Liver (tissue), 9 donors: ENCODE measurements around the gene ABCC8. TPM values are rescaled to one million over a fixed set of nuclear protein-coding genes. Genes with fewer than 3 reads are reported as not detected.

Experiments used
- DNase-seq: peaks from one replicate; pipeline ENCODE4 v3.0.0-alpha.2; 2017; ENCODE audit warnings: low spot score
- H3K27ac ChIP-seq, 2 donors: one replicate each; pipeline ENCODE4 v1.7.0; 2013; ENCODE audit warnings: inconsistent platforms in 2 of 2, low read length in 2 of 2, control low read depth in 1 of 2, low read depth in 1 of 2, mild to moderate bottlenecking in 1 of 2
- H3K27me3 ChIP-seq, 4 donors: one replicate each; pipeline versions ENCODE4 v1.6.1 to v1.7.0; 2013; ENCODE audit warnings: low read length in 3 of 4, inconsistent platforms in 1 of 4, mild to moderate bottlenecking in 1 of 4, moderate library complexity in 1 of 4; ENCODE audit not compliant: control insufficient read depth in 4 of 4, insufficient read depth in 4 of 4
- H3K36me3 ChIP-seq, 4 donors: one replicate each; pipeline versions ENCODE4 v1.6.1 to v1.7.0; 2013; ENCODE audit warnings: low read length in 3 of 4, mild to moderate bottlenecking in 3 of 4, low read depth in 1 of 4, moderate library complexity in 1 of 4; ENCODE audit not compliant: control insufficient read depth in 4 of 4, insufficient read depth in 3 of 4
- H3K4me1 ChIP-seq, 4 donors: one replicate each; pipeline versions ENCODE4 v1.6.1 to v1.7.0; 2013; ENCODE audit warnings: low read length in 3 of 4, mild to moderate bottlenecking in 3 of 4, moderate library complexity in 1 of 4; ENCODE audit not compliant: control insufficient read depth in 4 of 4, insufficient read depth in 4 of 4
- H3K4me3 ChIP-seq, 3 donors: one replicate each; pipeline versions ENCODE4 v1.6.1 to v1.7.0; 2013; ENCODE audit warnings: low read length in 3 of 3, control low read depth in 1 of 3, low read depth in 1 of 3, mild to moderate bottlenecking in 1 of 3
- H3K9ac ChIP-seq, 2 donors: one replicate each; pipeline ENCODE4 v1.7.0; 2013; ENCODE audit warnings: low read length in 2 of 2, mild to moderate bottlenecking in 2 of 2, moderate library complexity in 2 of 2, control low read depth in 1 of 2, low read depth in 1 of 2
- H3K9me3 ChIP-seq, 4 donors: one replicate each; pipeline versions ENCODE4 v1.6.1 to v1.7.0; 2013; ENCODE audit warnings: low read length in 3 of 4; ENCODE audit not compliant: control insufficient read depth in 4 of 4
- EGR1 ChIP-seq, 2 donors: IDR thresholded peaks; 2 replicates each; pipeline ENCODE4 v1.6.1; 2016 to 2018; ENCODE audit warnings: antibody characterized with exemption in 2 of 2, low read depth in 2 of 2
- GABPA ChIP-seq, 2 donors: IDR thresholded peaks in 1 of 2; conservative IDR thresholded peaks in 1 of 2; 2 replicates each; pipeline ENCODE4 v1.6.1; 2016; ENCODE audit warnings: antibody characterized with exemption in 2 of 2, mild to moderate bottlenecking in 1 of 2, moderate library complexity in 1 of 2
- HNF4G ChIP-seq: IDR thresholded peaks from 2 replicates; pipeline ENCODE4 v1.6.1; 2016; ENCODE audit warnings: antibody characterized with exemption
- NR2F2 ChIP-seq: IDR thresholded peaks from 2 replicates; pipeline ENCODE4 v1.6.1; 2016; ENCODE audit warnings: antibody characterized with exemption
- RAD21 ChIP-seq, 2 donors: IDR thresholded peaks; 2 replicates each; pipeline ENCODE4 v1.6.1; 2016; ENCODE audit warnings: antibody characterized with exemption in 2 of 2, mild to moderate bottlenecking in 2 of 2
- RXRA ChIP-seq, 2 donors: IDR thresholded peaks; 2 replicates each; pipeline ENCODE4 v1.6.1; 2017 to 2018; ENCODE audit warnings: antibody characterized with exemption in 2 of 2, mild to moderate bottlenecking in 1 of 2
- SP1 ChIP-seq: IDR thresholded peaks from 2 replicates; pipeline ENCODE4 v1.6.1; 2018; ENCODE audit warnings: antibody characterized with exemption, mild to moderate bottlenecking
- TAF1 ChIP-seq: conservative IDR thresholded peaks from 2 replicates; pipeline ENCODE4 v1.6.1; 2016; ENCODE audit warnings: antibody characterized with exemption, mild to moderate bottlenecking
- YY1 ChIP-seq: IDR thresholded peaks from 2 replicates; pipeline ENCODE4 v1.6.1; 2016; ENCODE audit warnings: antibody characterized with exemption, mild to moderate bottlenecking
- WGBS: extraction: QIAGEN DNeasy Blood & Tissue Kit; methylation state at CpG from one replicate; pipeline ENCODE4 v1.1.7; 2013; 5-methylcytosine and 5-hydroxymethylcytosine counted together
- polyA plus RNA-seq, 2 donors: library from polyadenylated mRNA; stranded (reverse) in 1 of 2; unstranded in 1 of 2; fragments of 200-250 nt in 1 of 2; fragments of >200 nt in 1 of 2; fragmentation: Nextera tagmentation in 1 of 2; extraction: Ambion mirVana in 1 of 2; gene quantifications; one replicate each; pipeline versions ENCODE4 v1.2.1 to v1.2.3, GENCODE V29; 2013 to 2015
- total RNA-seq, 2 donors: library from RNA; depleted of rRNA; stranded (reverse); fragments of >200 nt; gene quantifications; one replicate each; pipeline ENCODE4 v1.2.3, GENCODE V29; 2014
- TF ChIP-seq, protein P1 (sequence below): fragments of 150-350 bp; IDR thresholded peaks from 2 replicates; pipeline ENCODE4 v1.5.1; 2017; ENCODE audit warnings: improper control_type of control experiment, low read depth, low read length; ENCODE audit not compliant: missing input control
- TF ChIP-seq, protein P2 (sequence below): IDR thresholded peaks from 2 replicates; pipeline ENCODE4 v1.6.1; 2016; ENCODE audit warnings: antibody characterized with exemption, mild to moderate bottlenecking
- TF ChIP-seq, protein P3 (sequence below): IDR thresholded peaks from 2 replicates; pipeline ENCODE4 v1.6.1; 2016; ENCODE audit warnings: antibody characterized with exemption
- donor health status: healthy.
- donor health status: healthy.
- donor health status: healthy.
- donor health status: healthy.
- donor health status: healthy.

Gene ABCC8
- total and polyA plus RNA-seq, 4 donors: 0.16 to 0.25 TPM; not detected in 2

DNA sequence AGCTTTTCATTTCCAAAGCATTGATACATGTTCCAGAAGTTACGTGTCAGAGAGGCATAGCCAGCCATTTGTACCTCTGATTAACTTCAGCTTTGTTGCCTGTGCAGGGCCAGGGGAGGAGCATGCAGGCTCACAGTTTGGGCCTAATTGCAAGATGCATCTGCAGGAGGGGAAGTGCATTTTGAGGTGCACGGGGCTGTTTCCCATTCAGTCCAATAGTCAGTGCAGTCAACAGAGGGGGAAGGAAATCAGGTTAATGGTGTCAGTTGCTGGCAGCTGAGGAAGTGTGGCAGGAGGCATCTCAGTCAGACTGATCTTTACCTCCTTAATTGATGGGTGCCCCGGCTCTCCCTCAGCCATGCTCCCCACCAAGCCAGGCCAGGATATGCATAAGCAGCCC, 39.3 kb downstream of the ABCC8 start:
- DNase-seq: no peak

DNA sequence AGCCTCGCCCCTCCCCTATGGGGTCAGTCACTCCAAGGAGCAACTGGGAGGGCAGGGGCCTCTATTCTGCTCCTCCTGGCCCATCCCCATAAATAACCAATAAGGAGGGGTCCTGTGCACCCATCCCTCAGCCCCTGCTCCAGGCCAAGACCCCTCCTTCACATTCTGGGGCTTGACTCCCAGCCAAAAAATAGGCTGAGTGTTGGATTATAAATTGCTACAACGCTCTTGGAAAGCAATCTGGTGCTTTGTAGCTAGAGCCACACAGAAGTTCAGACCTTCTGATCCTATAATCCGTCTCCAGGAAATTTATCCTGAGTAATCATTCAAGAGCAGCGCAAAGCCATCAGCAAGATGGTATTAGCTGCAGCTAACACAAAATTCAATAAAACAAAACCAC, 42.5 kb downstream of the ABCC8 start:
- Histone ChIP-seq H3K4me3 (no peak overlapping the region), H3K9me3 (no peaks in the 10 kb centered on the region), H3K27ac (no peak overlapping the region), H3K27me3 (no peaks in the 10 kb centered on the region), H3K4me1 (no peaks in the 10 kb centered on the region), H3K9ac (no peak overlapping the region), H3K36me3 (no peaks in the 10 kb centered on the region)
- WGBS: 91% methylated on average over 4 of the region's 4 CpGs
- TF ChIP-seq EGR1 (IDR thresholded peaks at IDR 0.05; ENCODE audit: low read depth in 2 of 2): no peak
- no peak for TF ChIP-seq RAD21 (IDR thresholded peaks at IDR 0.05)
- no peak for DNase-seq

More for the DNA sequence above, 39.3 kb downstream of the ABCC8 start:
- no peak overlapping the region for H3K4me3 ChIP-seq
- H3K36me3 ChIP-seq: no peaks in the 10 kb centered on the region
- H3K4me1 ChIP-seq: no peaks in the 10 kb centered on the region
- TF ChIP-seq EGR1 (IDR thresholded peaks at IDR 0.05; ENCODE audit: low read depth in 2 of 2): no peak
- TF ChIP-seq TAF1: no peak
- no peak for TF ChIP-seq YY1
- TF ChIP-seq HNF4G: no peak
- TF ChIP-seq, protein P1, sequence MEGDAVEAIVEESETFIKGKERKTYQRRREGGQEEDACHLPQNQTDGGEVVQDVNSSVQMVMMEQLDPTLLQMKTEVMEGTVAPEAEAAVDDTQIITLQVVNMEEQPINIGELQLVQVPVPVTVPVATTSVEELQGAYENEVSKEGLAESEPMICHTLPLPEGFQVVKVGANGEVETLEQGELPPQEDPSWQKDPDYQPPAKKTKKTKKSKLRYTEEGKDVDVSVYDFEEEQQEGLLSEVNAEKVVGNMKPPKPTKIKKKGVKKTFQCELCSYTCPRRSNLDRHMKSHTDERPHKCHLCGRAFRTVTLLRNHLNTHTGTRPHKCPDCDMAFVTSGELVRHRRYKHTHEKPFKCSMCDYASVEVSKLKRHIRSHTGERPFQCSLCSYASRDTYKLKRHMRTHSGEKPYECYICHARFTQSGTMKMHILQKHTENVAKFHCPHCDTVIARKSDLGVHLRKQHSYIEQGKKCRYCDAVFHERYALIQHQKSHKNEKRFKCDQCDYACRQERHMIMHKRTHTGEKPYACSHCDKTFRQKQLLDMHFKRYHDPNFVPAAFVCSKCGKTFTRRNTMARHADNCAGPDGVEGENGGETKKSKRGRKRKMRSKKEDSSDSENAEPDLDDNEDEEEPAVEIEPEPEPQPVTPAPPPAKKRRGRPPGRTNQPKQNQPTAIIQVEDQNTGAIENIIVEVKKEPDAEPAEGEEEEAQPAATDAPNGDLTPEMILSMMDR: no peak
- TF ChIP-seq RXRA (IDR thresholded peaks at IDR 0.05): no peak
- TF ChIP-seq SP1: no peak
- H3K9me3 ChIP-seq: no peaks in the 10 kb centered on the region
- H3K9ac ChIP-seq: no peak overlapping the region
- H3K27me3 ChIP-seq: no peaks in the 10 kb centered on the region
- no peak overlapping the region for H3K27ac ChIP-seq
- WGBS: 84% methylated on average over 3 of the region's 3 CpGs

DNA sequence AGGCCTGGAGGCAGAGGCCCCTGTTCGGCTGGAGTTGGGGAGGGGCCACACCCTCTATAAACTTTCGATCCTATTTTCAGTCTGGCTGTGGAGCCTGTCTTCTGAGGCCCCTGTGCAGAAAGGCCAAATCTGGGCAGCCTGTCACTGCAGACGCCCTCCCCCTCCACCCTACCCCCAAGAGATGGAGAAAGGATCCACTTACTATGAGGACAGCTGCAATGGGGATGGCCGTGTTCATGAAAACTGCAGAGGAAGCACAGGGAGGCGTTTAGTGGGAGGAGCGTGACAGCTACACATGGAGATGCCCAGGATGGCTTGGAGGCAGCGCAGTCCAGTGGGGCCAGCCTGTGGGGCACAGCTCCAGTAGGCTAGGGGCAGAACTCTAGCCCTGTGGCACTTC, 44.6 kb downstream of the ABCC8 start:
- DNase-seq: no peak
- H3K36me3 ChIP-seq: no peaks in the 10 kb centered on the region
- H3K4me3 ChIP-seq: no peak overlapping the region
- no peak for TF ChIP-seq NR2F2
- no peak for TF ChIP-seq GABPA (IDR thresholded peaks at IDR 0.05 in 1 of 2, conservative IDR thresholded peaks at IDR 0.05 in 1 of 2)
- TF ChIP-seq, protein P2, sequence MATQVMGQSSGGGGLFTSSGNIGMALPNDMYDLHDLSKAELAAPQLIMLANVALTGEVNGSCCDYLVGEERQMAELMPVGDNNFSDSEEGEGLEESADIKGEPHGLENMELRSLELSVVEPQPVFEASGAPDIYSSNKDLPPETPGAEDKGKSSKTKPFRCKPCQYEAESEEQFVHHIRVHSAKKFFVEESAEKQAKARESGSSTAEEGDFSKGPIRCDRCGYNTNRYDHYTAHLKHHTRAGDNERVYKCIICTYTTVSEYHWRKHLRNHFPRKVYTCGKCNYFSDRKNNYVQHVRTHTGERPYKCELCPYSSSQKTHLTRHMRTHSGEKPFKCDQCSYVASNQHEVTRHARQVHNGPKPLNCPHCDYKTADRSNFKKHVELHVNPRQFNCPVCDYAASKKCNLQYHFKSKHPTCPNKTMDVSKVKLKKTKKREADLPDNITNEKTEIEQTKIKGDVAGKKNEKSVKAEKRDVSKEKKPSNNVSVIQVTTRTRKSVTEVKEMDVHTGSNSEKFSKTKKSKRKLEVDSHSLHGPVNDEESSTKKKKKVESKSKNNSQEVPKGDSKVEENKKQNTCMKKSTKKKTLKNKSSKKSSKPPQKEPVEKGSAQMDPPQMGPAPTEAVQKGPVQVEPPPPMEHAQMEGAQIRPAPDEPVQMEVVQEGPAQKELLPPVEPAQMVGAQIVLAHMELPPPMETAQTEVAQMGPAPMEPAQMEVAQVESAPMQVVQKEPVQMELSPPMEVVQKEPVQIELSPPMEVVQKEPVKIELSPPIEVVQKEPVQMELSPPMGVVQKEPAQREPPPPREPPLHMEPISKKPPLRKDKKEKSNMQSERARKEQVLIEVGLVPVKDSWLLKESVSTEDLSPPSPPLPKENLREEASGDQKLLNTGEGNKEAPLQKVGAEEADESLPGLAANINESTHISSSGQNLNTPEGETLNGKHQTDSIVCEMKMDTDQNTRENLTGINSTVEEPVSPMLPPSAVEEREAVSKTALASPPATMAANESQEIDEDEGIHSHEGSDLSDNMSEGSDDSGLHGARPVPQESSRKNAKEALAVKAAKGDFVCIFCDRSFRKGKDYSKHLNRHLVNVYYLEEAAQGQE: no peak
- TF ChIP-seq, protein P3, sequence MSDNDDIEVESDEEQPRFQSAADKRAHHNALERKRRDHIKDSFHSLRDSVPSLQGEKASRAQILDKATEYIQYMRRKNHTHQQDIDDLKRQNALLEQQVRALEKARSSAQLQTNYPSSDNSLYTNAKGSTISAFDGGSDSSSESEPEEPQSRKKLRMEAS: no peak
- no peak overlapping the region for H3K27ac ChIP-seq
- H3K9ac ChIP-seq: no peak overlapping the region
- WGBS: 79% methylated on average over 7 of the region's 7 CpGs
- no peaks in the 10 kb centered on the region for H3K27me3 ChIP-seq
- no peaks in the 10 kb centered on the region for H3K9me3 ChIP-seq
- H3K4me1 ChIP-seq: no peaks in the 10 kb centered on the region
